OCI-LY3 (cell line): ENCODE measurements around the gene FGF13.

Experiments
- CTCF ChIP-seq: fragments of 200-600, 300-600 bp; sonication (generic); IDR thresholded peaks from 2 replicates; pipeline ENCODE4 v1.5.1; 2014; ENCODE audit warnings: antibody characterized with exemption, low read length, low read depth
- EZH2phosphoT487 ChIP-seq: fragments of 200-600 bp; shearing (Covaris generic); IDR thresholded peaks from 2 replicates; pipeline ENCODE4 v1.6.1; 2018; ENCODE audit warnings: antibody characterized with exemption, mixed run types, low read depth

DNA sequence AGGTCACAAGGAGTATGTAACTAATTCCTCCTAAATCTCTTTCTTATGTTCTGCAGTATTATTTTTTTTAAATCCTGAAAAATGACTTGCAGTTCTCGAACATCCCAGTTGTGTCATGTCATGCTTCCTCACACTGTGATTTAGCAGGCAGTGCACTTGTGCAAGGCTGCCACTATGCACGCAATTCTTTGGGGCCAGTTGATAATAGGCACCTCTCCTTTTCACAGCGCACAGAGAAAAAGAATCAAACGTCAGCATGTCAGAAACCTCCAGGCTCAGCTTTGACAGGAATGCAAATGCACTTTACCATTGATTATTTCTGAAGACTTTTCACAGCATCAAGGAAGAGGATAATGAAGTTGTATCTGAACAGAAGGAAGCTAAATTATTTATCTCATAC is 62.9 kb downstream of the FGF13 start:
- TF ChIP-seq CTCF: no peak
- no peak for TF ChIP-seq EZH2phosphoT487
